ENCODE results near the gene ZNF101.

ZNF101 gene

DNA sequence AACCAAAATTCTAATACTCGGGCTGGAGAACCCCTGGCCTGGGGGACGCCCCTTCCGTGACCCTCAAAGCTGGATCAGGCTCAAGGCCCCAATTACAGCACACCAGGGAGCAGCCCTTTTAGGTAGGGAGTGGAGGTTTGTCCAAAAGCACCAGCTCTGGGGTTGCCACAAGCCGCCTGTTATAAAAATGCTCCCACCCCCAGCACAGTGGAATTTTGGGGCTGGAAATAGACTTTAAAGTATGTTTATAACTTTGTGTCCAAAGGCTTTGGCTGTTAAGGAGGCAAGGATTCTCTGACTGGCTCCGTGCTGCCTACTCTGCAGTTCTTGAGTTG is 24.6 kb upstream of the ZNF101 start:
- H3K4me3 ChIP-seq (ENCODE audit: low read depth, low read length), result no peak overlapping the region

GRCh38 chr19:19645233-19645870 is 23.3 kb upstream of the ZNF101 start:
- no peak overlapping the region for H3K4me3 ChIP-seq (ENCODE audit: low read depth, low read length)
- ChIA-PET POLR2A (no interaction called here), CTCF (interaction anchor here (1.2 to 8.0 kb wide), 8 partner anchors 7 to 112 kb away, joined by 3 to 279 read pairs (median 27); partner anchors contain the start of genes ATP13A1, CILP2 and YJEFN3)
- TF ChIP-seq, protein P1, sequence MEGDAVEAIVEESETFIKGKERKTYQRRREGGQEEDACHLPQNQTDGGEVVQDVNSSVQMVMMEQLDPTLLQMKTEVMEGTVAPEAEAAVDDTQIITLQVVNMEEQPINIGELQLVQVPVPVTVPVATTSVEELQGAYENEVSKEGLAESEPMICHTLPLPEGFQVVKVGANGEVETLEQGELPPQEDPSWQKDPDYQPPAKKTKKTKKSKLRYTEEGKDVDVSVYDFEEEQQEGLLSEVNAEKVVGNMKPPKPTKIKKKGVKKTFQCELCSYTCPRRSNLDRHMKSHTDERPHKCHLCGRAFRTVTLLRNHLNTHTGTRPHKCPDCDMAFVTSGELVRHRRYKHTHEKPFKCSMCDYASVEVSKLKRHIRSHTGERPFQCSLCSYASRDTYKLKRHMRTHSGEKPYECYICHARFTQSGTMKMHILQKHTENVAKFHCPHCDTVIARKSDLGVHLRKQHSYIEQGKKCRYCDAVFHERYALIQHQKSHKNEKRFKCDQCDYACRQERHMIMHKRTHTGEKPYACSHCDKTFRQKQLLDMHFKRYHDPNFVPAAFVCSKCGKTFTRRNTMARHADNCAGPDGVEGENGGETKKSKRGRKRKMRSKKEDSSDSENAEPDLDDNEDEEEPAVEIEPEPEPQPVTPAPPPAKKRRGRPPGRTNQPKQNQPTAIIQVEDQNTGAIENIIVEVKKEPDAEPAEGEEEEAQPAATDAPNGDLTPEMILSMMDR (IDR thresholded peaks at IDR 0.05; ENCODE audit: insufficient read depth, low read length, missing control alignments), result no peak
- no peak for DNase-seq (ENCODE audit: low read depth, low spot score)

More for the DNA sequence above, 24.6 kb upstream of the ZNF101 start:
- DNase-seq (ENCODE audit: low read depth, low spot score), result no peak
- TF ChIP-seq, protein P1 (IDR thresholded peaks at IDR 0.05; ENCODE audit: insufficient read depth, low read length, missing control alignments), result no peak
- POLR2A ChIA-PET, result no interaction called here
- CTCF ChIA-PET, result interaction anchor here (0.6 to 8.0 kb wide), 28 partner anchors 9 to 140 kb away, joined by 3 to 279 read pairs (median 5); partner anchors contain the start of genes ATP13A1, CILP2, LPAR2 and NDUFA13

DNA sequence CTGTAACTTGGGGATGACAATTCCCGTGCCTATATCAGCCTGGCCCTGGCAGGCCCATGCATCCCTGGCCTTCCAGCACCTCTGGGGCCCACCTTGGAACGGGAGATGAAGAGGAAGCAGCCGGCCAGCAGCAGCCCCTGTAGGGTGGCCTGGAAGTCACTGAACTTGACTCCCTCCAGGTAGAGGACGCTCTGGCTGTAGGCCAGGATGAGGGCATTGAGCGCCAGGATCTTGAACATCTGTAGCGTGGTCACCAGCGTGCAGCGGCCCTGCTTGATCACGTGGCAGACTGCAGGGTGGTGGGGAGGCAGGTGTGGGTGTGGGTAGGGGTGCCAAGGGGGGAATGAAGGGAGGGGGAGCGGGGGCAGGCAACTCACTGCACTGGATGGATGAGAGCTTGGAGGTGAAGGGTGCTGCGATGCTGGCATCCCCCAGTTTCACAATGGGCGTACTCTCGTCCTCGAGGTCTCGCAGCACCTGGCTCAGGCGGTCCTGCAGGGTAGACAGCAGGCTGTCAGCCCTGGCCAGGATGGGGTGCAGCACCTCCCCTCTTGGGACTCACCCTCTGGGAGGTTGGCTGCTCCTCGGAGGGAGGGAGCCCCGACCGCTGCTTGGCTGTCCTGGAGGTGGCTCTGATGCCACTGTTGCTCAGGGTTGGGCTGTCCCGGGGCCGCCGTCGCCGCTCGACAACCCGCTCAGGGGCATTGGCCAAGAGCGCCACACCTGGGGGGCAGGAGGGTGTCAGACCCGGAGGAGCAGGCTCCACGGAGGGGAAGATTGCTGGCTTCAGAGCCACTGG is 21.4 kb upstream of the ZNF101 start:
- TF ChIP-seq, protein P1 (IDR thresholded peaks at IDR 0.05; ENCODE audit: insufficient read depth, low read length, missing control alignments), result no peak
- ChIA-PET POLR2A (no interaction called here), CTCF (interaction anchor here (8.0 kb wide), 1 partner anchor 114 kb away, joined by 279 read pairs; the partner anchor contains the start of genes CILP2 and YJEFN3)
- H3K4me3 ChIP-seq (ENCODE audit: low read depth, low read length), result no peak overlapping the region
- DNase-seq (ENCODE audit: low read depth, low spot score), result no peak

- no peak for DNase-seq (ENCODE audit: low read depth, low spot score)
- TF ChIP-seq, protein P1 (IDR thresholded peaks at IDR 0.05; ENCODE audit: insufficient read depth, low read length, missing control alignments), result no peak
- ChIA-PET CTCF (interaction anchor here (0.6 to 8.0 kb wide), 2 partner anchors 116 to 205 kb away, joined by 3 to 279 read pairs; partner anchors contain the start of genes CILP2 and YJEFN3), POLR2A (no interaction called here)
- H3K4me3 ChIP-seq (ENCODE audit: low read depth, low read length), result no peak overlapping the region
These were observed 19.5 kb upstream of the ZNF101 start for GRCh38 chr19:19649155-19649554.

- CTCF ChIA-PET, result interaction anchor here (8.0 kb wide), 1 partner anchor 116 kb away, joined by 279 read pairs; the partner anchor contains the start of genes CILP2 and YJEFN3
- TF ChIP-seq, protein P1 (IDR thresholded peaks at IDR 0.05; ENCODE audit: insufficient read depth, low read length, missing control alignments), result no peak
- no peak for DNase-seq (ENCODE audit: low read depth, low spot score)
- POLR2A ChIA-PET, result no interaction called here
- no peak overlapping the region for H3K4me3 ChIP-seq (ENCODE audit: low read depth, low read length)
These were observed 19.1 kb upstream of the ZNF101 start for GRCh38 chr19:19649580-19649995.

DNA sequence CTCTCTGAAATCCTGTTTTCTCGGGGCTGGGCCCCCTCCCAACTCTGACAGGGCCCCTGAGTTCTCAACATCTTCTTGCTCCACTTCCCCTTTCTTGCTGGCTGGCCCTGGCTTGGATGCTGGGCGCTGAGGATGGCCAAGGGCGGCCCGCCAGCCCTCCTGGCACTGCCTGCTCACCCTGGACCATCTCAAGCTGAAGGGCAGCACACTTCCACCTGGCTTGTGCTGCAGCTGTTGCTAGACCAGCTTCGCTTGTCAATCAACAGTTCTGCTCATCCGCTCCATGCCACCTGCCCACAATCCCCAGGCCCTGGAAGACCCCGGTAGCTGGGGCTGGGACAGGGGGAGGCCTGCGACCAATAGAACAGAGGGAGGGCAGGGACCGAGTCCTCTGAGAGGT is 18.3 kb upstream of the ZNF101 start:
- ChIA-PET POLR2A (no interaction called here), CTCF (interaction anchor here (8.0 kb wide), 1 partner anchor 117 kb away, joined by 279 read pairs; the partner anchor contains the start of genes CILP2 and YJEFN3)
- no peak for DNase-seq (ENCODE audit: low read depth, low spot score)
- TF ChIP-seq, protein P1 (IDR thresholded peaks at IDR 0.05; ENCODE audit: insufficient read depth, low read length, missing control alignments), result no peak
- no peak overlapping the region for H3K4me3 ChIP-seq (ENCODE audit: low read depth, low read length)
